Testis (tissue), 3 donors: ENCODE measurements around the gene DAB2IP. TPM values are rescaled to one million over a fixed set of nuclear protein-coding genes. Genes with fewer than 3 reads are reported as not detected.

Experiments
- DNase-seq: peaks from one replicate; pipeline ENCODE4 v3.0.0-alpha.2; 2019
- H3K27ac ChIP-seq, 2 donors: fragments of 200-600 bp; sonication (generic); one replicate each; pipeline ENCODE4 v1.5.1; 2019
- H3K27me3 ChIP-seq: fragments of 200-600 bp; sonication (generic); one replicate; pipeline ENCODE4 v1.5.1; 2019
- H3K36me3 ChIP-seq: fragments of 200-600 bp; sonication (generic); one replicate; pipeline ENCODE4 v1.5.1; 2017; ENCODE audit warnings: low read depth; ENCODE audit errors: missing control alignments
- H3K4me1 ChIP-seq: fragments of 200-600 bp; sonication (generic); one replicate; pipeline ENCODE4 v1.5.1; 2019
- H3K4me3 ChIP-seq, 2 donors: fragments of 200-600 bp; sonication (generic); one replicate each; pipeline ENCODE4 v1.5.1; 2017 to 2019
- H3K9me3 ChIP-seq: fragments of 200-600 bp; sonication (generic); one replicate; pipeline ENCODE4 v1.5.1; 2017
- POLR2A ChIP-seq: fragments of 450-650 bp; IDR thresholded peaks from one replicate; pipeline ENCODE4 v1.6.1; 2017; ENCODE audit warnings: antibody characterized with exemption, mild to moderate bottlenecking, moderate library complexity
- WGBS, 2 donors: methylation state at CpG; one replicate each; pipeline ENCODE4 v1.1.5; 2018; 5-methylcytosine and 5-hydroxymethylcytosine counted together
- intact Hi-C: fragments of 100-400 bp; cut with DNase I; formaldehyde crosslinking; loops from one replicate; pipeline ENCODE4 v1.15.1; 2023; ENCODE audit warnings: low total_unique reads
- polyA plus RNA-seq: library from polyadenylated mRNA; stranded (reverse); fragments of 350-450 nt; fragmentation: Illumina TruSeq; extraction: RNeasy Lipid Tissue Mini Kit (QIAGEN cat#74804); gene quantifications from one replicate; pipeline ENCODE4 v1.2.3, GENCODE V29; 2014; ENCODE audit warnings: low read depth, low replicate concordance; ENCODE audit not compliant: insufficient read depth
- total RNA-seq, 2 donors: library from RNA; depleted of rRNA; stranded (reverse); fragments of >200 nt; gene quantifications; one replicate each; pipeline ENCODE4 v1.2.3, GENCODE V29; 2016
- TF ChIP-seq, protein P1 (sequence below), 3 experiments: fragments of 450-650 bp in 2 of 3; fragments of 200-600 bp in 1 of 3; sonication (generic) in 1 of 3; IDR thresholded peaks; one replicate each; pipeline ENCODE4 v1.5.1; 2016 to 2019; ENCODE audit warnings: antibody characterized with exemption in 3 of 3, mild to moderate bottlenecking in 2 of 3, moderate library complexity in 1 of 3

Gene DAB2IP
- total and polyA plus RNA-seq, 3 donors from 2014 or later: 57.7 to 136 (median 102) TPM

DNA sequence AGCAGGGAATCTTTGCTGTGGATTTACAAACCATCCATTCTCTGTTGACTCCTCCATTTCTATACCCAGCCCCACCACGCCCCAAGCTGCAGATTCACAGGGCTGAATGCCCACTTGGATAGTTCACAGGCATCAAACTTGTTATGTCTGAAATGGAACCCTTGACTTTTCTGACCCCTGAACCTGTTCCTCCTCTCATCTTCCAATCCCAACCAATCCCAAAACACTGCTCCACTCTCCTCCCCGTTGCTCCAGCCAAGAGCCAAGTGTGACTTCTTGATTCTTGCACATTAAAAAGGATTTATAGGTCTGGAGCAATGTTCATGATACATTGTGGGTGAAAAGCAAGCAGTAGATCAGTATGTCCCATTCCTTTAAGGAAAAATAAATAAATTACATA lies 145.6 kb downstream of the DAB2IP start:
- Histone ChIP-seq H3K27ac (no peak overlapping the region), H3K27me3 (no peaks in the 10 kb centered on the region), H3K4me1 (no peaks in the 10 kb centered on the region), H3K4me3 (no peak overlapping the region), H3K9me3 (no peaks in the 10 kb centered on the region), H3K36me3 (no peaks in the 10 kb centered on the region)
- intact Hi-C loops: no loop called here
- no peak for DNase-seq
- 81 to 90% methylated on average over 2 of the region's 2 CpGs for WGBS, 2 donors
- TF ChIP-seq, protein P1, sequence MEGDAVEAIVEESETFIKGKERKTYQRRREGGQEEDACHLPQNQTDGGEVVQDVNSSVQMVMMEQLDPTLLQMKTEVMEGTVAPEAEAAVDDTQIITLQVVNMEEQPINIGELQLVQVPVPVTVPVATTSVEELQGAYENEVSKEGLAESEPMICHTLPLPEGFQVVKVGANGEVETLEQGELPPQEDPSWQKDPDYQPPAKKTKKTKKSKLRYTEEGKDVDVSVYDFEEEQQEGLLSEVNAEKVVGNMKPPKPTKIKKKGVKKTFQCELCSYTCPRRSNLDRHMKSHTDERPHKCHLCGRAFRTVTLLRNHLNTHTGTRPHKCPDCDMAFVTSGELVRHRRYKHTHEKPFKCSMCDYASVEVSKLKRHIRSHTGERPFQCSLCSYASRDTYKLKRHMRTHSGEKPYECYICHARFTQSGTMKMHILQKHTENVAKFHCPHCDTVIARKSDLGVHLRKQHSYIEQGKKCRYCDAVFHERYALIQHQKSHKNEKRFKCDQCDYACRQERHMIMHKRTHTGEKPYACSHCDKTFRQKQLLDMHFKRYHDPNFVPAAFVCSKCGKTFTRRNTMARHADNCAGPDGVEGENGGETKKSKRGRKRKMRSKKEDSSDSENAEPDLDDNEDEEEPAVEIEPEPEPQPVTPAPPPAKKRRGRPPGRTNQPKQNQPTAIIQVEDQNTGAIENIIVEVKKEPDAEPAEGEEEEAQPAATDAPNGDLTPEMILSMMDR (IDR thresholded peaks at IDR 0.05): no peak
- no peak for TF ChIP-seq POLR2A

DNA sequence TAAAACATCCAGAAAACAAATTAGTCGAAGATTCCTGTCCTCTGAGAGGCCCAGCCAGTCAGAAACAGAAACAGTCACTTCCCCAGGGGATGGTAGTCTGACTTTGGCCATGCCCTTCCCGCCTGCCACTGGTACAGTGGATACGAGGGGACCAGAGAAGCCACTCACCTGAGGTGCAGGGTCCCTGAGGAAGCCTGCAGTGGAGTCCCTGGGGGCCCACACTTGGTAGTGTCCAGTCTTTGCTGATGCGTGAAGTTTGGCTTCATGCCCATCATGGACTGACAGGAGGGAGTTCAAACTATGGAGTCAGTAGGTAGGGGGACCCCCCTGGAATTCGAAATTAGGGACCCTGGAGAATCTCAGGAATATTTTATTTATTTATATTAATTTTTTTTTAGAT lies 147.5 kb downstream of the DAB2IP start:
- Histone ChIP-seq H3K27me3 (no peaks in the 10 kb centered on the region), H3K9me3 (no peaks in the 10 kb centered on the region), H3K4me3 (no peak overlapping the region), H3K36me3 (no peaks in the 10 kb centered on the region), H3K27ac (no peak overlapping the region), H3K4me1 (no peaks in the 10 kb centered on the region)
- intact Hi-C loops: no loop called here
- 90 to 93% methylated on average over 5 of the region's 5 CpGs for WGBS, 2 donors
- no peak for DNase-seq
- TF ChIP-seq, protein P1 (IDR thresholded peaks at IDR 0.05): no peak
- TF ChIP-seq POLR2A: no peak

- no peaks in the 10 kb centered on the region for H3K9me3 ChIP-seq
- TF ChIP-seq, protein P1 (IDR thresholded peaks at IDR 0.05): no peak
- TF ChIP-seq POLR2A: no peak
These were observed 148.9 kb downstream of the DAB2IP start for GRCh38 chr9:121800376-121800775.

GRCh38 chr9:121801579-121801978 lies 150.1 kb downstream of the DAB2IP start:
- Histone ChIP-seq H3K4me1 (no peaks in the 10 kb centered on the region), H3K27me3 (no peaks in the 10 kb centered on the region), H3K4me3 (no peak overlapping the region), H3K27ac (no peak overlapping the region), H3K9me3 (no peaks in the 10 kb centered on the region), H3K36me3 (no peaks in the 10 kb centered on the region)
- intact Hi-C loops: no loop called here
- DNase-seq: no peak
- TF ChIP-seq, protein P1 (IDR thresholded peaks at IDR 0.05): no peak
- TF ChIP-seq POLR2A: no peak
- 68 to 74% methylated on average over 3 of the region's 3 CpGs for WGBS, 2 donors

More at GRCh38 chr9:121800376-121800775, 148.9 kb downstream of the DAB2IP start:
- no peak for DNase-seq
- 92 to 96% methylated on average over 10 of the region's 10 CpGs for WGBS, 2 donors
- H3K27ac ChIP-seq: no peak overlapping the region
- H3K36me3 ChIP-seq: no peaks in the 10 kb centered on the region
- H3K4me3 ChIP-seq: no peak overlapping the region
- no peaks in the 10 kb centered on the region for H3K4me1 ChIP-seq
- H3K27me3 ChIP-seq: no peaks in the 10 kb centered on the region
- intact Hi-C loops: no loop called here

- Histone ChIP-seq H3K27me3 (no peaks in the 10 kb centered on the region), H3K27ac (no peak overlapping the region), H3K36me3 (no peaks in the 10 kb centered on the region), H3K4me3 (no peak overlapping the region), H3K9me3 (no peaks in the 10 kb centered on the region), H3K4me1 (no peaks in the 10 kb centered on the region)
- WGBS, 2 donors: 88 to 90% methylated on average over 3 to 5 of the region's 5 CpGs
- intact Hi-C loops: no loop called here
- TF ChIP-seq POLR2A: no peak
- TF ChIP-seq, protein P1 (IDR thresholded peaks at IDR 0.05): no peak
- DNase-seq: no peak
These were observed 151.3 kb downstream of the DAB2IP start for GRCh38 chr9:121802753-121803152.
